ENCODE data around the gene TPSD1.
"Not testable (repeated sequence)": the region's sequence is repeated elsewhere in the genome, so short reads cannot be mapped to it uniquely, and the experiment has no call there.

Gene TPSD1

DNA sequence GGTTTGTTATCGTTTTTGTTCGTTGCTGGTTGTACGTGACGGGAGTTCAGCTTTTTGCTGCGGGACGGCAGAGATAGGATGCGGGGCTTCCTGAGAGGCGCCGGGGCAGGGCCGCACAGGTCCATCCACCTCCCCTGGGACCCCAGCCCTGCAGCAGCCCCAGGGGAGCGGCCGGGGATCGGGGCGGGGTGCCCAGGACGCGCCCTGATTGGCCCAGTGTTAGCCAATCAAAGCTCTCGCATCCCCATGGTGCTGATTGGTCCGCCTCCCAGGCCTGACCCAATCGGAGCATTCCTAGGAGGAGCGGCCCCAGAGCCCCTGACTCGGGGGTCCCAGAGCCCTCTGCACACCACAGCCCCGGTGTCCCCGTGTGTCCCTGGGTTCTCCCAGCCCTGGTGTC is 17.0 kb upstream of the TPSD1 start:
- not testable (repeated sequence) for H3K27ac ChIP-seq, H3K4me3 ChIP-seq

DNA sequence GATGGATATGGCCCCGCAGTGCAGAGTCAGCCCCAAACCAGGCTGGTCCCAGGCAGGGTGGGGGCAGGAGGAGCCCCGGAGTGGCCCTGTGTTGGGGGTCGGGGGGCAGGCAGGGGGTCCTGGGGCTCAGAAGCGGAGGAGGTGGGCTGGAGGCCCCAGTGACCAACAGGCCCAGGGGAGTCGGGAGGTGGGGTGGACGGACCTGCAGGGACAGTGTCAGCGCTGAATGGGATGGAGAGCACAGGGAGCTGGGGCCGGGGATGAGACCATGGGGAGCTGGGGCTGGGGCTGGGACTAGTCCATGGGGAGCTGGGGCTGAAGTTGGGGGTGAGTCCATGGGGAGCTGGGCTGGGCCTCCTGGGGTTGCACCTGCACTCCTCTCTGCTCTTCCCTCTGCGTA is 16.3 kb upstream of the TPSD1 start:
- not testable (repeated sequence) for H3K4me3 ChIP-seq, H3K27ac ChIP-seq

DNA sequence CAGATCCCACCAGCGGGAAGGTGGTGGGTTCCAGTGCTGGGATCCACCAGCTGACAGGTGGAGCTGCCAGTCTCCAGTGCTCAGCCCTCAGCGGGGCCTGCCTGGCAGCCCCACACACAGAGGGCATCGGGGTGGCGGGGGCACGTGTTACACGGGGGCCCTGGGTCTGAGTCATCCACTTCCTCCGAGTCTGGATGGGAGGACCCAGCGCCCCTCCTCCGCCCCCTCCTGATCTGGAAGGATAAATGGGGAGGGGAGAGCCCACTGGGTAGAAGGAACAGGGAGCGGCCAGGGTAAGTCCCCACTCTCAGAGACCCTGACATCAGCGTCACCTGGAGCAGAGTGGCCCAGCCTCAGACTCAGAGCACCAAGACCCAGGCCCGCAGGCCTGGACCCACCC is 15.4 kb upstream of the TPSD1 start, which contains the start of gene TPSAB1:
TPSAB1 (plus strand) TSS at position 270 of the 400 bp plus-strand sequence. CDS start 234 bp downstream, outside the sequence.
- not testable (repeated sequence) for H3K27ac ChIP-seq

DNA sequence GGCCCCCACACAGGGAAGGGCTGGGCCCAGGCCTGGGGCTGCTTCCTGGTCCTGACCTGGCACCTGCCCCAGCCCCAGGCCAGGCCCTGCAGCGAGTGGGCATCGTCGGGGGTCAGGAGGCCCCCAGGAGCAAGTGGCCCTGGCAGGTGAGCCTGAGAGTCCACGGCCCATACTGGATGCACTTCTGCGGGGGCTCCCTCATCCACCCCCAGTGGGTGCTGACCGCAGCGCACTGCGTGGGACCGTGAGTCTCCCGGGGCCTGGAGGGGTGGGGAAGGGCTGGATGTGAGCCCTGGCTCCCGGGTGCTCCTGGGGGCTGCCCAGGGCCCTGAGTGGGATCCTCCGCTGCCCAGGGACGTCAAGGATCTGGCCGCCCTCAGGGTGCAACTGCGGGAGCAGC is 14.8 kb upstream of the TPSD1 start:
- H3K27ac ChIP-seq, H3K4me3 ChIP-seq: not testable (repeated sequence)

More for the DNA sequence above, 15.4 kb upstream of the TPSD1 start, which contains the start of gene TPSAB1:
- not testable (repeated sequence) for H3K4me3 ChIP-seq

DNA sequence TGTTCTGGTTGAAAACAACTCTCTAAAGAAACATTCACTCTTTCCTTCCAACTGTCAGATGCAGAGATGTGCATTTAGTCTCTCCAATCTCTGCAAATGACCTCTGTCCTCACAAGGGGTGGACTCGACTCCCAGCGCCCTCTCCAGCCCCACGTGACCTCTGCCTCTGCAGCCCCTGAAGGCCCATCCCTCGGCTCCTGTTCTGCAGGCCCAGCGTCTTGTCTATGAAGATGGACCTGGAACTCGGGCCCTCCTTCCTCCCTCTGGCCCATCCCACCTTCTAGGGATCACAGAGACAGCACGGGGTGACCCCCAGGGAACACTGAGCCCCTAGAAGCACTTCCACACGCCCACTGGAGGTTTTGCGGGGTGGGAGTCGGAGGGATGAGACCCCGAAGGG is 12.5 kb upstream of the TPSD1 start:
- not testable (repeated sequence) for H3K27ac ChIP-seq

DNA sequence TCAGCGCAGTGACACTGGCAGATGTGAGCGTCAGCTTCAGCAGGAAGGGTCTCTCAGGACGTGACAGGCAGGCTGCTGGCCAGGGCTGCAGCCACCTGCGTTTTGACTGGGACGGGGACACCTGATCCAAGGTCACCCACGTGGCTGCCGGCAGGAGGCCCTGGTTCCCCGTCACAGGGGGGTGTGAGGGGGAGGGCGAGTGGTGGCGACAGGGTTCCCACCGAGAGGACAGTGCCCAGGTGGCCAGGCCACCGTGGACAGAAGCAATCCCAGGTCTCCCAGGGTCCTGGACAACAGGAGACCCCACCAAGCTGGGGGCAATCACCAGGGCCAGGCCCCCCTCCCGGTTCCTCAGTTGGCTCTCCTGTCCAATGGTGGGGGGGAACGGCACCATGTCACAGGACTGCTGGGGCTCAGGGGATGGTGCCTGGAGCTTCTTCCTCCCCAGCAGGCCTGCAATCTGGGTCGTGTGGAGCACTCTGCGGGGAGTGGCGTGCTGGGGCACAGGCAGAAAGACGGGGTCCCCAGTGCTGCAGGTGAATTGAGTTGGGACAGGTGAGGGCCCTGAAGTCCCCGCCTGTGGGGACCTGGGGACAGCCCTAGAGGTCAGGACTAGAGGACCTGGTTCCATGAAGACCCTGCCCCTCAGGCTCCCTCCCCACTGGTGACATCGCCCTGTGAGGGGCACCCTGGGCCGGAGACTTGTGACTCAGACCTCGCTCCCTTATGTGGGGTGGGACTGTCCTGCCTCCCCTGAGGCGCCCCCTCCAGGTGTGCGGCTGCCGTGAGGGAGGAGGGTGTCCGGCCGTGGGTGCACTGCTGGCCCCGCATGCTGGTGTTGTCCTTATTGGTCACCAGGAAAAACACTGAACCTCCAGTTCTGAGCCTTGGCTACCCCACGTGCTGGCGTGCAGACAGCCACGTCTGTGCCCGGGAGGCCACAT is 11.7 kb upstream of the TPSD1 start:
- not testable (repeated sequence) for H3K4me3 ChIP-seq, H3K27ac ChIP-seq

More for the DNA sequence above, 12.5 kb upstream of the TPSD1 start:
- H3K4me3 ChIP-seq, result not testable (repeated sequence)

DNA sequence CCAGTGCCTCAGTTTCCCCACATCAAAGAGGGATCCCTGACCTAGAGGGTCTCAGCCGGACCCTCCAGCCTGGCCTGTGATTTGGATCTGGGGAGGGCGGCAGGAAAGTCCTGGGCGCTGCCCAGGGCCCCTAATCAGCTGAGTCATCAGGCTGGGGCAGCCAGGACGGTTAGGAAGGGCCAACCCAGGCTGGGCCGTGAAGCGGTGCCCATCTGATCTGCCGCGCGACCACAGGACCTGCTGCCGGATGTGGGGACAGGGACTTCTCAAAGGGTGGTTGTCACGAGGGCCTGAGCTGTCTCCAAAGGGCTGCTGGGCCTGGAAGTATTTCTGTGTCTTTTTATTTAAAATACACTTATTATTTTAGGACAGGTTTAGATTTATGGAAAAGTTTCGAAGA is 11.0 kb upstream of the TPSD1 start:
- H3K4me3 ChIP-seq, result no peak overlapping the region
- no peak overlapping the region for H3K27ac ChIP-seq

DNA sequence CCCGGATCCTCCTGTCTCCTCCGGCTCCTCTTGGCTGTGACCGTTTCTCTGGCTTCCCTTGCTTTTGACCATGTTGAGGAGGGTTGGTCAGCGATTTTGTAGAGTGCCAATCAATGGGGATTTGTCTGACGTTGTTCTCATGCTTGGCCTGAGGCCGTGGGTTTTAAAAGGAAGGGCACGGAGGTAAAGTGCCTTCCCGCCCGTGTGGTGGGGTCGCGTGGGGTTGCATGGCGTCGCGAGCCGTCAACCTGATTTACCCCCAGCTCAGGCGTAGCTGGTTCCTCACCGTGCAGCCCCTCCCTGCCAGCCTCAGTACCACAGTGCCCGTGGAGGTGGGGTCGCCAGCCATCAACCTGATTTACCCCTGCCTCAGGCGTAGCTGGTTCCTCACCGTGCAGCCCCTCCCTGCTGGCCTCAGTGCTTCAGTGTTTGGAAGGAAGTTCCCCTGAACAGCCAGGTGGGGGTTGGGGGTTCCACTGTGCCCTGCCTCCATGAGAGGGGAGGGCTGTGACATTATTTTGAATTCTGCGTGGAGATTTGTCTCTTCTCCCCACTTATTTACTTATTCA is 10.3 kb upstream of the TPSD1 start:
- Histone ChIP-seq H3K4me3 (no peak overlapping the region), H3K27ac (no peak overlapping the region)

DNA sequence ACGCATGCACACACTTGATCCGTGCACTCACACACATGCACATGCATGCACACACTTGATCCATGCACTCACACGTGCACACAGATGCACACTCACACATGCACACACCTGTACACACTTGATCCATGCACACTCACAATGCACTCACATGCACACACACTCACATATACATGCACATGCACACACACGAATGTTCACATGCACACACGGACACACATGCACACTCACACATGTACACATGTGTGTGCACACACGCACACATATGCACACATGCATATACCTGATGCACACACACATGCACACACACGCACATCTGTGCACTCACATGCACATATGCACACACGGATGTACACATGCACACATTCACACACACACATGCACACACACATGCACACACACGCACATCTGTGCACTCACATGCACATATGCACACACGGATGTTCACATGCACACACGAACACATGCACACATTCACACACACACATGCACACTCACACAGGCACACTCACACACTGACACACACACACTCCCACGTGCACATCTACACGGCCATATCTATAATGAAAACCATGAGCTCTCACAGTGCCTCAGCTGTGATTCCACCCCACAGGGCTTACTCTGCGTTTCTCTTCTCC is 7.8 kb upstream of the TPSD1 start:
- not testable (repeated sequence) for H3K27ac ChIP-seq, H3K4me3 ChIP-seq

DNA sequence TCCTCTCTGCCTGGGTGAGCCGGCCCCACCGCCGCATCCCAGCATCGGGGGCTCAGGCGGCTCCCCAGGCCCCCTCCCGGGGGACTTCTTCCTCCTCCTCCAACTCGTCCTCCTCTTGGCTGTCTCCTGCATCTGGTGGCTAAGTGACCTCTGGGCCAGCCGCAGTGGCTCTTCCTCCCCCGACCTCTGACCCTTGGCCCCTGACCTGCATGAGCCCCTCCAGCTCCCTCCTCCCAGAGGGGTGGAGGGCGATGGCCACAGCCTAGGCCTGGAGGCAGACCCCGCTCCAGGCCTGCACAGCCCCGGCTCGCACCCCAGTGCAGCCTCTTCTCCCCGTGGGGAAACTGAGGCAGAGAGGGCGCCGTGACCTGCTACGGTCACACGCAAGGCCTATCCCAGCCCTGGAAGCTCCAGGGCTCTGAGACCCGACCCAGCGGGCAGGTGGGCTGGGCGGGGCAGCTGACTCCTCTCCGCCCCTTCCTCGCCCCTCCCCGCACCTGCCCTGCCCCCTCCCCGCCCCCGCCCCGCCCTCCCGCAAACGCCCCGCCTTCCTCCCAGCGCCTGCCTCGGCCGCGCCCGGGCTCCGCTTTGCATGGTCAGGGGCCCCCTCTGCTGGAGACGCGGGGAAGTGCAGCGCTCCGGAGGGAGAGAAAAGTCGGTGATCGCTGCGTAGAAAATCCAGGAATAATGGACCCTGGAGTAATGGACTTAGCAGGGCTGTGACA is 6.7 kb upstream of the TPSD1 start:
- H3K27ac ChIP-seq, H3K4me3 ChIP-seq: not testable (repeated sequence)

DNA sequence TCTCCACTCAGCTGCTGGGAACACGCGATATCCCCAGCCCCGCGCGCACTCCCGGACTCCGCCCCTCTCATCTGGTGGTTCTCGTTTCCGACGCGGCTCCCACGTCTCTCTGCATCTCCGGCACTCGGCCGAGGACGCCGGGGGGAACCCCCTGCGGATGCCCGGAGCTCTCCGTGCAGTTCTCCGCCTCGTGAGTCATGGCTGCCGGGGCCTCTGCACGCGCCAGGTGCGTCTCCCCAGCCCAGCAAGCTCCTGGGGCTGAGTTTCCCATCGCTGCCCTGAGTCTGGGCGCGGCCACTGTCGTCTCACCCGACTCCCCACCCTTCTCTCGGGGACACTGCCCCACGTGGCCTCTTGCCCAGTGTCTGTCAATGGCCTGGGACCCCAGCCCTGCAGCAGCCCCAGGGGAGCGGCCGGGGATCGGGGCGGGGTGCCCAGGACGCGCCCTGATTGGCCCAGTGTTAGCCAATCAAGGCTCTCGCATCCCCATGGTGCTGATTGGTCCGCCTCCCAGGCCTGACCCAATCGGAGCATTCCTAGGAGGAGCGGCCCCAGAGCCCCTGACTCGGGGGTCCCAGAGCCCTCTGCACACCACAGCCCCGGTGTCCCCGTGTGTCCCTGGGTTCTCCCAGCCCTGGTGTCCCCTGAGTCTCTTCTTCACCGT is 2.0 kb upstream of the TPSD1 start:
- H3K4me3 ChIP-seq, H3K27ac ChIP-seq: not testable (repeated sequence)

DNA sequence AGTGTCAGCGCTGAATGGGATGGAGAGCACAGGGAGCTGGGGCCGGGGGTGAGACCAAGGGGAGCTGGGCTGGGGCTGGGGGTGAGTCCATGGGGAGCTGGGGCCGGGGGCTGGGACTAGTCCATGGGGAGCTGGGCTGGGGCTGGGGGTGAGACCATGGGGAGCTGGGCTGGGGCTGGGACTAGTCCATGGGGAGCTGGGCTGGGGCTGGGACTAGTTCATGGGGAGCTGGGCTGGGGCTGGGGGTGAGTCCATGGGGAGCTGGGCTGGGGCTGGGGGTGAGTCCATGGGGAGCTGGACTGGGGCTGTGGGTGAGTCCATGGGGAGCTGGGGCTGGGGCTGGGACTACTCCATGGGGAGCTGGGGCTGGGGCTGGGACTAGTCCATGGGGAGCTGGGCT is 1.0 kb upstream of the TPSD1 start:
- not testable (repeated sequence) for H3K27ac ChIP-seq, H3K4me3 ChIP-seq

DNA sequence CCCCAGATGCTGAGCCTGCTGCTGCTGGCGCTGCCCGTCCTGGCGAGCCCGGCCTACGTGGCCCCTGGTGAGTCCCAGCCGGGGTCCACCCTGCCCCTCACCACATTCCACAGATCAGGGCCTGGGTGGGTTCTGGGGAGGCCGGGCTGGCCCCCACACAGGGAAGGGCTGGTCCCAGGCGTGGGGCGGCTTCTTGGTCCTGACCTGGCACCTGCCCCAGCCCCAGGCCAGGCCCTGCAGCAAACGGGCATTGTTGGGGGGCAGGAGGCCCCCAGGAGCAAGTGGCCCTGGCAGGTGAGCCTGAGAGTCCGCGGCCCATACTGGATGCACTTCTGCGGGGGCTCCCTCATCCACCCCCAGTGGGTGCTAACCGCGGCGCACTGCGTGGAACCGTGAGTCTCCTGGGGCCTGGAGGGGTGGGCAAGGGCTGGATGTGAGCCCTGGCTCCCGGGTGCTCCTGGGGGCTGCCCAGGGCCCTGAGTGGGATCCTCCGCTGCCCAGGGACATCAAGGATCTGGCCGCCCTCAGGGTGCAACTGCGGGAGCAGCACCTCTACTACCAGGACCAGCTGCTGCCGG is 516 bp downstream of the TPSD1 start:
- H3K27ac ChIP-seq, H3K4me3 ChIP-seq: not testable (repeated sequence)

DNA sequence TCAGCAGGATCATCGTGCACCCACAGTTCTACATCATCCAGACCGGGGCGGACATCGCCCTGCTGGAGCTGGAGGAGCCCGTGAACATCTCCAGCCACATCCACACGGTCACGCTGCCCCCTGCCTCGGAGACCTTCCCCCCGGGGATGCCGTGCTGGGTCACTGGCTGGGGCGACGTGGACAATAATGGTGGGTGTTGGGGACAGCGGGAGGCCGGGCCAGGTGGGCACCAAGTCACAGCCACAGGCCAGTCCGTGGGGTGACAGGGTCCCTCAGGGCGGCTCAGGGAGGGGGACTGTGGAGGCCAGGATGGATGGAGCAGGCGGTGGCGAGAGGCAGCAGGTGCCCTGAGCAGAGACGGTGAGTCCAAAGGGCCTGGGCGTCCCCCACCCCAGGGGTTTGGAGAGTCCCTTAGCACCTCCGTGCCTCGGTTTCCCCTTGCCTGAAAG is 1.0 kb downstream of the TPSD1 start:
- no peak overlapping the region for H3K27ac ChIP-seq
- no peak overlapping the region for H3K4me3 ChIP-seq

DNA sequence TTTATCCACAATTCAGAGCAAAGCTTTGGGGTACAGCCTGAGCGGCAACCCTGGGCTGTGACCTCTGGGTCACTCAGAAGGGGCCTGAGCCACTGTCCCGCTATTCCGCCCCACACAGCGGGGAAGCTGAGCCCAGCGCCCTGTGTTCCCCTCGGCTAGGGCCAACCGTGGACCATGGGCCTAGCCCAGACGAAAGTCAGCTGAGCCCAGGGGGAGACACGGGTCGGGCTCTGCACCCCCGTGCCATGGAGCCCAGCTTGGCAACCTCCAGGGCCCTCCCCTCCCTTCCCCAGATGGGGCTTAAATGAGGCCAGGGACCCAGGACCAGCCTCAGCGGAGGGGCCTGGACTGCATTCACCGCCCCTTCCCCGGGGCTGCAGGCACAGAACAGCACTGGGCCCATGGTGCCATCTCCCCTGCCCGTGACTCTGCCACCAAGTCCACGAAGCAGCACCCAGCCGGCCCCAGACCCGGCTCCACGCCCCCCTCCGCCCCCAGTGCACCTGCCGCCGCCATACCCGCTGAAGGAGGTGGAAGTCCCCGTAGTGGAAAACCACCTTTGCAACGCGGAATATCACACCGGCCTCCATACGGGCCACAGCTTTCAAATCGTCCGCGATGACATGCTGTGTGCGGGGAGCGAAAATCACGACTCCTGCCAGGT is 1.8 kb downstream of the TPSD1 start:
- no peak overlapping the region for H3K27ac ChIP-seq
- no peak overlapping the region for H3K4me3 ChIP-seq

DNA sequence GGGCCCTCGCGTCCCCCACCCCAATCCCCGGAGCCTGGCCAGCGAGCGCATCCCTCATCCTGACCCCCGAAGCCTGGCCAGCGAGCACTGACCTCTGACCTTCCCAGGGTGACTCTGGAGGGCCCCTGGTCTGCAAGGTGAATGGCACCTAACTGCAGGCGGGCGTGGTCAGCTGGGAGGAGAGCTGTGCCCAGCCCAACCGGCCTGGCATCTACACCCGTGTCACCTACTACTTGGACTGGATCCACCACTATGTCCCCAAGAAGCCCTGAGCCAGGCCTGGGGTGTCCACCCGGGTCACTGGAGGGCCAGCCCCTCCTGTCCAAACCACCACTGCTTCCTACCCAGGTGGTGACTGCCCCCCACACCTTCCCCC is 2.3 kb downstream of the TPSD1 start:
- no peak overlapping the region for H3K4me3 ChIP-seq
- H3K27ac ChIP-seq, result no peak overlapping the region

DNA sequence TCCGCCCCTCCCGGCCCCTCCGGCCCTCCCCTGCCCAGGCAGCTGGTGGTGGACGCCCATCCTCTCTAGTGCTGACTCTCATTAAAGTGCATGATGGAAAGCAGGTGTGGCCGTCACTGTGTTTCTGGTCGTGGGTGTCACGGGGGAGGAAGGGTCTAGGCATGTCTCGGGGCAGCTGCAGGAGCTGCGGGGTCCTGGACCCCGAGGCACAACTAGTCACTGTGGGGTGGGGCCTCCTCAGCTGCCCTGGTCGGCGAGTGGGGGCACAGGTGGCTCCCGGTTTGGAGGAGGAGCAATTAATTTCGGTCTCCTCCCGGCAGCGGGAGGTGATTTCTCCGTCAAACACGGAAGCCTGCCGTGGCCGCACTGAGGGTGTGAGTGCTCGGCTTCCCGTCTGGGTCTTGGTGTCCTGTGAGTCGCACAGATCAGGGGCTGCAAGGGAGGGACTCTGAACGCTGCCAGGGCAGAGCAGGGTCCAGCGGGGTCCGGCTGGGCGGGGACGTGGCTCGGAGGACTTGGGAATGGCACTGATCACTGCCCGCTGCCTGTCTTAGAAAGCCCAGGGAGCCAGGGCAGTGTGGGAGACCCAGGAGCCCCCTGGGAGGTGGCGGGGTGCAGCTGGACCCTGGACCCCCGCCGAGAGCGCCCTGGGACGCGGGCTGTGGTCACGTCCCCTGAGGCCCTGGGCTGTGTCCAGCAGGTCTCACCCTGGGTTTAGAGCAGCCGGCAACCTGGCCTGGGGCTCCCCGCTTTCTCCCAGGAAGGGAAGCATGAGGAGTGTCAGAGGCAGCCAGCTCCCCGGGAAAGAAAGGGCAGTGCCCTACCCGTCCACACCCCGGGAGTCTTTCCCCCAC is 3.3 kb downstream of the TPSD1 start:
- peak overlapping the region in 1 of 21 experiments; percentile 5 for H3K27ac ChIP-seq
- H3K4me3 ChIP-seq, result no peak overlapping the region

DNA sequence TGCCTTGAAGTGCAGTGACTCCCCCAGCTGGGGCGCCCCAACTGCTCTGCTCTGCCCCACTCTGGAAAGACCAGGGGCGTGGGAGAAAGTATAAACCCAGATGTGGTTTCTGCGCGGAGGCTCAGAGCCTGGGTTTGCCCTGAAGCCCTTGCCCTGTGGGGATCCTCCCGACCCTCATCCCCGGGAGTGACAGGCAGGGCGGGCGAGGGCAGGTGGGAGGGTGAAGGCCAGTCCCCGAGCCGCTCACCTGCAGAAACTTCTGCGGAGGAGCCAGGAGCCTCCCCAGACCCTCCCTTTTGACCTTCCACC is 3.8 kb downstream of the TPSD1 start:
- no peak overlapping the region for H3K27ac ChIP-seq
- no peak overlapping the region for H3K4me3 ChIP-seq

All from skin epidermis (tissue), 12 donors.